Hepatic stellate cell (primary cell): Measurements from ENCODE around the gene NPVF.
A peak's percentile ranks its signal among the peaks of the same experiment; 100 is the strongest.

Source experiments
- DNase-seq: peaks from one replicate; pipeline ENCODE4 v3.0.0; 2011; ENCODE audit warnings: low spot score

The NPVF gene

GRCh38 chr7:25234336-25234735, 6.0 kb upstream of the NPVF start:
- DNase-seq = no peak

- DNase-seq = no peak
Observed at GRCh38 chr7:25223206-25223605, 5.1 kb downstream of the NPVF start.

- DNase-seq = no peak
Observed at GRCh38 chr7:25222666-25223065, 5.6 kb downstream of the NPVF start.

GRCh38 chr7:25221009-25221408, 7.3 kb downstream of the NPVF start:
- DNase-seq = no peak

- no peak for DNase-seq
Observed at GRCh38 chr7:25218191-25218590, 10.1 kb downstream of the NPVF start.

- DNase-seq = no peak
Observed at GRCh38 chr7:25216837-25217236, 11.4 kb downstream of the NPVF start.

GRCh38 chr7:25215694-25216335, 12.5 kb downstream of the NPVF start:
- DNase-seq = no peak

- no peak for DNase-seq
Observed at GRCh38 chr7:25208525-25209221, 19.6 kb downstream of the NPVF start.

GRCh38 chr7:25207887-25208286, 20.4 kb downstream of the NPVF start:
- DNase-seq = no peak

- DNase-seq = no peak
Observed at GRCh38 chr7:25206765-25207164, 21.5 kb downstream of the NPVF start.

- no peak for DNase-seq
Observed at GRCh38 chr7:25196132-25196896, 32.0 kb downstream of the NPVF start.

GRCh38 chr7:25194036-25194435, 34.2 kb downstream of the NPVF start:
- DNase-seq = no peak

GRCh38 chr7:25192043-25192442, 36.2 kb downstream of the NPVF start:
- DNase-seq = no peak

- DNase-seq = no peak
Observed at GRCh38 chr7:25189197-25189596, 39.1 kb downstream of the NPVF start.

- DNase-seq = no peak
Observed at GRCh38 chr7:25187932-25188331, 40.4 kb downstream of the NPVF start.

GRCh38 chr7:25186436-25186835, 41.9 kb downstream of the NPVF start:
- no peak for DNase-seq

- DNase-seq = no peak
Observed at GRCh38 chr7:25181532-25181931, 46.8 kb downstream of the NPVF start.

- no peak for DNase-seq
Observed at GRCh38 chr7:25180946-25181345, 47.3 kb downstream of the NPVF start.

GRCh38 chr7:25180592-25180923, 47.7 kb downstream of the NPVF start:
- DNase-seq = no peak

- DNase-seq = peak; percentile 85
Observed at GRCh38 chr7:25179771-25180591, 48.3 kb downstream of the NPVF start.

- no peak for DNase-seq
Observed at GRCh38 chr7:25179325-25179724, 49.0 kb downstream of the NPVF start.
